Activated T-helper 1 cell treated with anti-CD3 and anti-CD28 coated beads, Interleukin-12 subunit alpha, Interleukin-12 subunit beta, Interleukin-2, Interleukin-4 antibody, amounts not matched to agents 30 ng/mL and 10 ng/mL and 1 ng/mL, durations not matched to agents 14 hours and 24 hours and 36 hours (primary cell): Measurements from ENCODE around the gene GAN. TPM values are rescaled to one million over a fixed set of nuclear protein-coding genes. Genes with fewer than 3 reads are reported as not detected.
"Not testable (repeated sequence)": the region's sequence is repeated elsewhere in the genome, so short reads cannot be mapped to it uniquely, and the experiment has no call there.

Experiments used
- DNase-seq: peaks from one replicate; pipeline ENCODE4 v3.0.0; 2021; ENCODE audit warnings: low spot score
- H3K27ac Mint-ChIP-seq: one replicate; pipeline ENCODE4 v1.8.0; 2021; ENCODE audit warnings: mild to moderate bottlenecking, mixed read lengths
- H3K27me3 Mint-ChIP-seq: one replicate; pipeline ENCODE4 v1.8.0; 2022; ENCODE audit warnings: mild to moderate bottlenecking, moderate library complexity, mixed read lengths; ENCODE audit not compliant: insufficient read depth
- H3K36me3 Mint-ChIP-seq: one replicate; pipeline ENCODE4 v1.8.0; 2021; ENCODE audit warnings: low read depth, mixed read lengths
- H3K4me1 Mint-ChIP-seq: one replicate; pipeline ENCODE4 v1.8.0; 2021; ENCODE audit warnings: low read depth, mixed read lengths
- H3K4me3 Mint-ChIP-seq: one replicate; pipeline ENCODE4 v1.8.0; 2021; ENCODE audit warnings: mild to moderate bottlenecking, moderate library complexity, mixed read lengths
- H3K9me3 Mint-ChIP-seq: one replicate; pipeline ENCODE4 v1.8.0; 2021; ENCODE audit warnings: mixed read lengths
- intact Hi-C: fragments of 100-400 bp; cut with micrococcal nuclease; formaldehyde crosslinking; loops from one replicate; pipeline ENCODE4 v1.15.1; 2024
- total RNA-seq: library from RNA; stranded (reverse); gene quantifications from 2 replicates; pipeline ENCODE4 v1.2.3, GENCODE V29; 2022

GAN gene
- total RNA-seq, 1 donor from 2014 or later = 16.4 TPM

GRCh38 chr16:81415751-81416150 is 101.0 kb downstream of the GAN start:
- intact Hi-C loops = no loop called here
- Mint-ChIP-seq H3K27ac (no peak overlapping the region), H3K9me3 (no peaks in the 10 kb centered on the region), H3K36me3 (no peaks in the 10 kb centered on the region), H3K27me3 (peaks cover 8% of the 10 kb centered on the region), H3K4me1 (no peaks in the 10 kb centered on the region), H3K4me3 (no peak overlapping the region)
- no peak for DNase-seq

- Mint-ChIP-seq H3K4me3 (no peak overlapping the region), H3K9me3 (no peaks in the 10 kb centered on the region), H3K27me3 (peaks cover 7% of the 10 kb centered on the region), H3K36me3 (no peaks in the 10 kb centered on the region), H3K27ac (no peak overlapping the region), H3K4me1 (no peaks in the 10 kb centered on the region)
- intact Hi-C loops = no loop called here
- DNase-seq = no peak
Observed at GRCh38 chr16:81416749-81417148, 102.0 kb downstream of the GAN start.

- no peaks in the 10 kb centered on the region for H3K36me3 Mint-ChIP-seq
- H3K27me3 Mint-ChIP-seq = peaks cover 6% of the 10 kb centered on the region
- H3K4me3 Mint-ChIP-seq = no peak overlapping the region
- no peaks in the 10 kb centered on the region for H3K4me1 Mint-ChIP-seq
- no peak overlapping the region for H3K27ac Mint-ChIP-seq
- DNase-seq = no peak
- intact Hi-C loops = no loop called here
- H3K9me3 Mint-ChIP-seq = no peaks in the 10 kb centered on the region
Observed at GRCh38 chr16:81417210-81417609, 102.4 kb downstream of the GAN start.

- H3K36me3 Mint-ChIP-seq = no peaks in the 10 kb centered on the region
- intact Hi-C loops = loop anchor here (10.0 kb wide), 1 partner anchor 55 kb away; no protein-coding TSS in a partner anchor
- peaks cover 7% of the 10 kb centered on the region for H3K27me3 Mint-ChIP-seq
- peaks cover 8% of the 10 kb centered on the region for H3K4me1 Mint-ChIP-seq
- H3K27ac Mint-ChIP-seq = no peak overlapping the region
- no peak overlapping the region for H3K4me3 Mint-ChIP-seq
- H3K9me3 Mint-ChIP-seq = no peaks in the 10 kb centered on the region
- DNase-seq = no peak
Observed at GRCh38 chr16:81419806-81420205, 105.0 kb downstream of the GAN start.

- H3K9me3 Mint-ChIP-seq = no peaks in the 10 kb centered on the region
- peaks cover 7% of the 10 kb centered on the region for H3K27me3 Mint-ChIP-seq
- intact Hi-C loops = loop anchor here (10.0 kb wide), 1 partner anchor 54 kb away; no protein-coding TSS in a partner anchor
- H3K4me1 Mint-ChIP-seq = peaks cover 16% of the 10 kb centered on the region
- no peaks in the 10 kb centered on the region for H3K36me3 Mint-ChIP-seq
- no peak overlapping the region for H3K27ac Mint-ChIP-seq
- no peak for DNase-seq
- no peak overlapping the region for H3K4me3 Mint-ChIP-seq
Observed at GRCh38 chr16:81421126-81421525, 106.4 kb downstream of the GAN start.

- H3K27me3 Mint-ChIP-seq = peaks cover 6% of the 10 kb centered on the region
- H3K4me3 Mint-ChIP-seq = no peak overlapping the region
- no peak for DNase-seq
- no peaks in the 10 kb centered on the region for H3K36me3 Mint-ChIP-seq
- H3K27ac Mint-ChIP-seq = no peak overlapping the region
- intact Hi-C loops = loop anchor here (10.0 kb wide), 1 partner anchor 53 kb away; no protein-coding TSS in a partner anchor
- no peaks in the 10 kb centered on the region for H3K9me3 Mint-ChIP-seq
- H3K4me1 Mint-ChIP-seq = peaks cover 16% of the 10 kb centered on the region
Observed at GRCh38 chr16:81421536-81421935, 106.8 kb downstream of the GAN start.

- H3K36me3 Mint-ChIP-seq, H3K27ac Mint-ChIP-seq, H3K4me3 Mint-ChIP-seq, DNase-seq, H3K27me3 Mint-ChIP-seq, H3K9me3 Mint-ChIP-seq: not testable (repeated sequence)
- intact Hi-C loops = loop anchor here (10.0 kb wide), 1 partner anchor 53 kb away; no protein-coding TSS in a partner anchor
- H3K4me1 Mint-ChIP-seq = peaks cover 16% of the 10 kb centered on the region
Observed at GRCh38 chr16:81422153-81422552, 107.4 kb downstream of the GAN start.

GRCh38 chr16:81424771-81425170 is 110.0 kb downstream of the GAN start:
- no peaks in the 10 kb centered on the region for H3K9me3 Mint-ChIP-seq
- H3K4me1 Mint-ChIP-seq = peaks cover 16% of the 10 kb centered on the region
- H3K27ac Mint-ChIP-seq = peak overlapping the region; percentile 34
- intact Hi-C loops = loop anchor here (10.0 kb wide), 1 partner anchor 50 kb away; no protein-coding TSS in a partner anchor
- H3K27me3 Mint-ChIP-seq = peaks cover 10% of the 10 kb centered on the region
- no peak for DNase-seq
- no peaks in the 10 kb centered on the region for H3K36me3 Mint-ChIP-seq
- no peak overlapping the region for H3K4me3 Mint-ChIP-seq

GRCh38 chr16:81427219-81427618 is 112.5 kb downstream of the GAN start:
- no peaks in the 10 kb centered on the region for H3K9me3 Mint-ChIP-seq
- peaks cover 10% of the 10 kb centered on the region for H3K27me3 Mint-ChIP-seq
- H3K4me3 Mint-ChIP-seq = no peak overlapping the region
- H3K27ac Mint-ChIP-seq = no peak overlapping the region
- DNase-seq = no peak
- no peaks in the 10 kb centered on the region for H3K36me3 Mint-ChIP-seq
- intact Hi-C loops = loop anchor here (10.0 kb wide), 1 partner anchor 48 kb away; no protein-coding TSS in a partner anchor
- H3K4me1 Mint-ChIP-seq = peaks cover 16% of the 10 kb centered on the region

GRCh38 chr16:81429045-81429521 is 114.3 kb downstream of the GAN start:
- H3K27me3 Mint-ChIP-seq = peaks cover 8% of the 10 kb centered on the region
- DNase-seq = no peak
- H3K9me3 Mint-ChIP-seq = no peaks in the 10 kb centered on the region
- H3K4me3 Mint-ChIP-seq = no peak overlapping the region
- H3K27ac Mint-ChIP-seq = no peak overlapping the region
- H3K36me3 Mint-ChIP-seq = no peaks in the 10 kb centered on the region
- H3K4me1 Mint-ChIP-seq = peaks cover 16% of the 10 kb centered on the region
- intact Hi-C loops = loop anchor here (10.0 kb wide), 1 partner anchor 46 kb away; no protein-coding TSS in a partner anchor

- no peaks in the 10 kb centered on the region for H3K9me3 Mint-ChIP-seq
- H3K36me3 Mint-ChIP-seq = no peaks in the 10 kb centered on the region
- peaks cover 10% of the 10 kb centered on the region for H3K27me3 Mint-ChIP-seq
- intact Hi-C loops = no loop called here
- no peak overlapping the region for H3K27ac Mint-ChIP-seq
- H3K4me1 Mint-ChIP-seq = peaks cover 5% of the 10 kb centered on the region
- H3K4me3 Mint-ChIP-seq = no peak overlapping the region
- no peak for DNase-seq
Observed at GRCh38 chr16:81431554-81432353, 117.0 kb downstream of the GAN start.

- H3K27me3 Mint-ChIP-seq = peaks cover 9% of the 10 kb centered on the region
- H3K4me3 Mint-ChIP-seq = no peak overlapping the region
- H3K4me1 Mint-ChIP-seq = peaks cover 5% of the 10 kb centered on the region
- H3K9me3 Mint-ChIP-seq = no peaks in the 10 kb centered on the region
- intact Hi-C loops = no loop called here
- no peaks in the 10 kb centered on the region for H3K36me3 Mint-ChIP-seq
- DNase-seq = no peak
- H3K27ac Mint-ChIP-seq = no peak overlapping the region
Observed at GRCh38 chr16:81432937-81433557, 118.3 kb downstream of the GAN start.

- intact Hi-C loops = no loop called here
- H3K27me3 Mint-ChIP-seq = peaks cover 14% of the 10 kb centered on the region
- no peaks in the 10 kb centered on the region for H3K36me3 Mint-ChIP-seq
- H3K4me3 Mint-ChIP-seq = no peak overlapping the region
- DNase-seq = no peak
- H3K9me3 Mint-ChIP-seq = no peaks in the 10 kb centered on the region
- peaks cover 5% of the 10 kb centered on the region for H3K4me1 Mint-ChIP-seq
- H3K27ac Mint-ChIP-seq = no peak overlapping the region
Observed at GRCh38 chr16:81435103-81435502, 120.3 kb downstream of the GAN start.
